Type B pancreatic cell (in vitro differentiated cells): ENCODE results near the gene BMP8B. TPM values are rescaled to one million over a fixed set of nuclear protein-coding genes. Genes with fewer than 3 reads are reported as not detected.

ENCODE experiments used
- DNase-seq: peaks from one replicate; pipeline ENCODE4 v3.0.0; 2021; ENCODE audit warnings: mixed read lengths; ENCODE audit not compliant: unreplicated experiment; ENCODE audit errors: extremely low spot score
- H3K27ac Mint-ChIP-seq: 2 replicates; pipeline ENCODE4 v1.8.0; 2021; ENCODE audit warnings: mild to moderate bottlenecking, mixed read lengths
- H3K27me3 Mint-ChIP-seq: 2 replicates; pipeline ENCODE4 v1.8.0; 2021; ENCODE audit warnings: mixed read lengths
- H3K36me3 Mint-ChIP-seq: 2 replicates; pipeline ENCODE4 v1.8.0; 2021; ENCODE audit warnings: mixed read lengths
- H3K4me1 Mint-ChIP-seq: one replicate; pipeline ENCODE4 v1.8.0; 2021; ENCODE audit warnings: mixed read lengths; ENCODE audit not compliant: unreplicated experiment
- H3K4me3 Mint-ChIP-seq: 2 replicates; pipeline ENCODE4 v1.8.0; 2021; ENCODE audit warnings: mild to moderate bottlenecking, mixed read lengths
- H3K9me3 Mint-ChIP-seq: 2 replicates; pipeline ENCODE4 v1.8.0; 2021; ENCODE audit warnings: mixed read lengths
- total RNA-seq: library from RNA; stranded (reverse); gene quantifications from 2 replicates; pipeline ENCODE4 v1.2.1, GENCODE V29; 2021; ENCODE audit warnings: low replicate concordance
- TF ChIP-seq, protein P1 (sequence below): fragments of 200-600 bp; sonication (generic); conservative IDR thresholded peaks from 2 replicates; pipeline ENCODE4 v1.5.0; 2021; ENCODE audit warnings: antibody characterized with exemption, mild to moderate bottlenecking

The BMP8B gene
- total RNA-seq, 1 donor from 2014 or later: 1.5 TPM

DNA sequence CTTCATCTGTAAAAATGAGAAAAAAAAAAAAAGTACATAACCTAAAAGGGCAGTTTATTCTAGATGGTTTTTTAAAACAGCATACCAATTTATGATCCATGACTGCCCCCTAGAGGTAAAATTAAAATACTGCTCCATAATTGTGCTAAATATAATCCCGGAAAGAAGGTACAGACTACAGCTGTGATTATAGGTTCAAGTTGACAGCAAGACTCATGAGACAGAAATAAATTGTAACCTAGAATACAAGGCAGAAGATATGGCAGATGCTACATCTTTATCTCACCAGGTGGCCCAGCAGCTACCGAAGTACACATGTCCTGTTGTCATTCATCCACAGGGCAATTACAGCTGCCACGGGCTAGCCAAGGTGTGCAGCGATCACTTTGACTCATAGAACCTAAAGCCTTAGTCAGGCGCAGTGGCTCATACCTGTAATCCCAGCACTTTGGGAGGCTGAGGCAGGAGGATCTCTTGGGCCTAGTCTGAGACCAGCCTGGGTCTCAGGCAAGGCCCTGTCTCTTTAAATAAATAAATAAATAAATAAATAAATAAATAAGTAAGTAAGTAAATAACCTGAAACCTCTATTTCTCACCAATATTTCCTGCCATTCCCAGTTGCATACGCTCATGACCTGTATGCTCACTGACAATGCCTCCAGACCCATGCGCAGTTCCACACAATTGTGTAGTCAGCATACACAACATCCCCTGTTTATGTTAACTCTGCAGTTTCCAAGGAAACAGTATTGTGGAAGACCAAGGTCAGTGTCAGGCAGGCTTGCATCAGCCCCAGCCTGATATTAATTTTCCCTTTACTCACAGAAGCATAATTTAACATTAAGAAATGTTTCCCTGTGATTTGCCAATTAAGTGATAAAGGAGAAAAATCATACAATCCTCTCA, 68.3 kb downstream of the BMP8B start:
- H3K27ac Mint-ChIP-seq: no peak overlapping the region
- H3K27me3 Mint-ChIP-seq: peaks cover 78% of the 10 kb centered on the region
- no peaks in the 10 kb centered on the region for H3K36me3 Mint-ChIP-seq
- H3K4me1 Mint-ChIP-seq: peaks cover 4% of the 10 kb centered on the region
- TF ChIP-seq, protein P1, sequence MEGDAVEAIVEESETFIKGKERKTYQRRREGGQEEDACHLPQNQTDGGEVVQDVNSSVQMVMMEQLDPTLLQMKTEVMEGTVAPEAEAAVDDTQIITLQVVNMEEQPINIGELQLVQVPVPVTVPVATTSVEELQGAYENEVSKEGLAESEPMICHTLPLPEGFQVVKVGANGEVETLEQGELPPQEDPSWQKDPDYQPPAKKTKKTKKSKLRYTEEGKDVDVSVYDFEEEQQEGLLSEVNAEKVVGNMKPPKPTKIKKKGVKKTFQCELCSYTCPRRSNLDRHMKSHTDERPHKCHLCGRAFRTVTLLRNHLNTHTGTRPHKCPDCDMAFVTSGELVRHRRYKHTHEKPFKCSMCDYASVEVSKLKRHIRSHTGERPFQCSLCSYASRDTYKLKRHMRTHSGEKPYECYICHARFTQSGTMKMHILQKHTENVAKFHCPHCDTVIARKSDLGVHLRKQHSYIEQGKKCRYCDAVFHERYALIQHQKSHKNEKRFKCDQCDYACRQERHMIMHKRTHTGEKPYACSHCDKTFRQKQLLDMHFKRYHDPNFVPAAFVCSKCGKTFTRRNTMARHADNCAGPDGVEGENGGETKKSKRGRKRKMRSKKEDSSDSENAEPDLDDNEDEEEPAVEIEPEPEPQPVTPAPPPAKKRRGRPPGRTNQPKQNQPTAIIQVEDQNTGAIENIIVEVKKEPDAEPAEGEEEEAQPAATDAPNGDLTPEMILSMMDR: peak; percentile 90
- no peaks in the 10 kb centered on the region for H3K9me3 Mint-ChIP-seq
- no peak for DNase-seq
- H3K4me3 Mint-ChIP-seq: no peak overlapping the region

DNA sequence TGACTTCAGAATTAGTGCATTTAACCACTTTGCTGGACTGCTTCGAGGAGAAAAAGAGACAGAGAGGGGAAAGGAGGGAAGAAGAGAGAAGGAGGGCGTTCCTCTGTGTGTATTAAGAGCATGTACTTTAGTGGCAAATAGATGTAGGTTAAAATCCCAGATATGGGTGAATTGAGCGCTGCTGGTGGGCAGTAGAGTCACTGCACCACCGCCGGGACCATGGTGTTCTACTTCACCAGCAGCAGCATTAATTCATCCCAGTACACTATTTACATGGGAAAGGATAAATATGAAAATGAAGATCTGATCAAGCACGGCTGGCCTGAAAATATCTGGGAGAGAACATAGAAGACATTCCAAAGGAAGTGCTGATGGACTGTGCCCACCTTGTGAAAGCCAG, 70.9 kb downstream of the BMP8B start:
- Mint-ChIP-seq H3K27me3 (peaks cover 79% of the 10 kb centered on the region), H3K27ac (no peak overlapping the region), H3K9me3 (no peaks in the 10 kb centered on the region), H3K4me3 (no peak overlapping the region), H3K36me3 (no peaks in the 10 kb centered on the region), H3K4me1 (peaks cover 9% of the 10 kb centered on the region)
- TF ChIP-seq, protein P1: no peak
- DNase-seq: no peak

DNA sequence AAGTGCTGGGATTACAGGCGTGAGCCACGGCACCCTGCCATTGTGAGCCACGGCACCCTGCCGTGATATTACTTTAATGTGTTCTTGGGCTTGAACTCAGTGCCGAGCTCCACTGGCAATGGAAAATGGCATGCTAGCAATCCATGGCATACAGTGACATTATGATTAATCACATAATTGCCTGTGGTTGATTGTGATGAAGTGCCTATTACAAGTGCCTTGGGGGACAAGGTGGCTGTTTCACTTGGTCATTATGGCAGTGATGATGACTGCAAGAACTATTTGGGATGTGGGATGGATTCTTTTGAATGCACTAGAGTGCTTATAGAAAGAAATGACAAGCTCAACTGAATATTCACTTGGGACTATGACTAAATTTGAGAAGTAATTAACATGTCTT, 75.1 kb downstream of the BMP8B start:
- H3K36me3 Mint-ChIP-seq: no peaks in the 10 kb centered on the region
- no peak for DNase-seq
- no peaks in the 10 kb centered on the region for H3K9me3 Mint-ChIP-seq
- no peak overlapping the region for H3K27ac Mint-ChIP-seq
- H3K27me3 Mint-ChIP-seq: peaks cover 66% of the 10 kb centered on the region
- TF ChIP-seq, protein P1: no peak
- no peak overlapping the region for H3K4me3 Mint-ChIP-seq
- H3K4me1 Mint-ChIP-seq: peaks cover 5% of the 10 kb centered on the region

DNA sequence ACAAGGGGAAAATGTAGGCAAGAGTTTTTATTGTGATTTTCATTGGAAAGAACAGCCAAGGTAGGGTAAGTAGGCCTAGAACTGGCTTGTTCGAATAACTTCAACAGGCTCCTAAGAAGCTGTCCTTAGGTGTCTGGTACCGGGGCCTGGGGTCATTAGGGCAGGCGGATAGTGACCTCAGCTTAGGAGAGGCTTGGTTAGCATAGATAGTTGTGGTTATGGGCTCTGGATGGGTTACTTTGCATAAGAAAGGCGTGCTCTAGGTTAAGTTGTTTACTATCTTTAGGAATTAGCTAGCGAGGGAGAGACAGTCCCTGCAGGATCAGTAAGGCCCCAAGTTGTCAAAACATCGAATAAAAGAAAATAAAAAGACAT, 76.7 kb downstream of the BMP8B start:
- no peaks in the 10 kb centered on the region for H3K9me3 Mint-ChIP-seq
- DNase-seq: no peak
- TF ChIP-seq, protein P1: no peak
- H3K4me1 Mint-ChIP-seq: peaks cover 5% of the 10 kb centered on the region
- peaks cover 56% of the 10 kb centered on the region for H3K27me3 Mint-ChIP-seq
- no peak overlapping the region for H3K4me3 Mint-ChIP-seq
- H3K27ac Mint-ChIP-seq: no peak overlapping the region
- H3K36me3 Mint-ChIP-seq: no peaks in the 10 kb centered on the region

GRCh38 chr1:39711104-39711965, 77.3 kb downstream of the BMP8B start:
- Mint-ChIP-seq H3K36me3 (no peaks in the 10 kb centered on the region), H3K27ac (no peak overlapping the region), H3K9me3 (no peaks in the 10 kb centered on the region), H3K27me3 (peaks cover 56% of the 10 kb centered on the region), H3K4me3 (no peak overlapping the region), H3K4me1 (peaks cover 5% of the 10 kb centered on the region)
- TF ChIP-seq, protein P1: no peak
- DNase-seq: peak; percentile 55
